RKO (cell line): ENCODE measurements around the gene CD151.

Source experiments
- DNase-seq: peaks from one replicate; pipeline ENCODE4 v3.0.0-alpha.2; 2016; ENCODE audit warnings: low spot score

Gene CD151

DNA sequence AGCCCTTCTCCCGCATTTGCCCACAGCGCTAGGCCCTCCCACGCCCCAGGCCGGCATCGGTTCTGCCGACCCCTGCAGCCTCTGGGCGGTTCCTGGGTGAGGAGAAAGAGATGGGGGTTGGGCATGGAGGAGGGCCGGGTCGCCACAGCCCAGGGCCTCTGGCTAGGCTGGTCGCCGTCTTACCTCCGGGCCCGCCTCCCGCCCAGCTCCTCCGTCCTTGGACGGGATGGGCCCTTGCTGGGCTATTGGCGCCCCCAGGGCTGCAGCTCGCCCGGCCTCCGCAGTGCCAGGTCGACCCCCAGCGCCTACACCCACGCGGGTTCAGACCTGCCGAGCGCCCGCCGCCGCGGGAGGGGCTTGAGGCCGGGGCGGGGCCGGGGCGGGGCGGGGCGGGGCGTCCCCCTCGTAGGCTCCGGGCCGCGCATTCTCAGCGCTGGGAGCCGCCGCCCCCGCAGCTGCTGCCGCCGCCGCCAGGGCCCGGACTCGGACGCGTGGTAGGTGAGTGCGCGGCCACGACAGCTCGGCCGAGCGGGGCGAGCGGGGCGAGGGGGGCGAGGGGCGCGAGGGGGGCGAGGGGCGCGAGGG lies at the start of gene CD151:
CD151 (plus strand) TSS at position 424 of the 585 bp plus-strand sequence. CDS start 3,118 bp downstream, outside the sequence.
- peak; percentile 73 for DNase-seq

DNA sequence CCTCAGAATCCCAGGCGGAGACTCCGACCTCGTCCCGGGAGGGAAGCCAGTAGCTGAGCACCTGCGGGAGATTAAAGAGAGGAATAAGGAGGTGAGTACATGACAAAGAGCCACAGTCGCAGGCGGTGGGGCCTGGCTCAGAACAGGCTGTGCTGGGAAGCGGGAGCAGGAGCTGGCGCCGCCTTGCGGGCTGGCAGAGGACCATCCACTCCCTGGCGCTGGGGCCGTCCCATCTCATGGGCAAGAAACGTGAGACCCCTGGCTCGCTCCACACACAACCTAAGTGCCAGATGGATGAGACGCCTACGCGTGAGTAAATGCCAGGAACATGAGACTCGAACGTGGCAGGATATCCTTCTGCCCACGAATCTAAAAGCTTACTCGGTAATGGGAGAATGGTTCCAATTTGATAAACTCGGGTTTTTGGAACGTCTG lies 49.2 kb upstream of the CD151 start:
- DNase-seq, result peak; percentile 85

GRCh38 chr11:786235-787083 lies 46.3 kb upstream of the CD151 start:
- no peak for DNase-seq

- no peak for DNase-seq
Measured at GRCh38 chr11:787084-787675, 45.6 kb upstream of the CD151 start.

DNA sequence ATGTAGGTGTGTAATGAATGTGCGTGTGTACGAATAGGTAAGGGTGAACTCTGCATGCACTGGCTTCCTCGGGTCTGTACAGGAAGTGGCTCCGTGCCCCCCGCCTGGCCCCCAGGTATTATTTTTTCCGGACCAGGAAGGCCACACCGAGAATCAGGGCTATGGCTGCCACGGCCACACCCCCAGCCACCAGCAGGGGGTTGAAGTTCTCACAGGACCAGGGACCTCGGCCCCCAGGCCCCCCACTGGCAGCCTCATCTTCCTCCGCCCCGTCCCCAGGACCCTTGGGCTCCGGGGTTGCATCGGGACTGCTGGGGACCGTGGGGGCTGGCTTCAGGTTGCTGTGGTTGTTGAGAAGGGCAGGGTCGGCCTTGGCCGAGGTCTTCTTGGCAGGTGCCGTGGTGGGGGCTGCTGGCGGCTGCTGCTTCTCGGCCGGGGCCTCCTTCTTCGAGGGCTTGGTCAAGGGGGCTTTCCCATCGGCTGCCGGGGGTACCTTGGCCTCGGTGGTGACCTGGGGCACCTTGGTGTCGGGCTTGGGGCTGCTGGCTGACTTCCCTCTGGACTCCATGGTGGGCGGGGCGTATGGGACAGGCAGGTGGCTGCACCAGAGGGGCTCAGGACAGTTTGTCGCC lies 44.6 kb upstream of the CD151 start:
- no peak for DNase-seq

GRCh38 chr11:788953-789940 lies 43.5 kb upstream of the CD151 start:
- DNase-seq, result no peak

- DNase-seq, result no peak
Measured at GRCh38 chr11:789943-790342, 42.8 kb upstream of the CD151 start, which contains the start of gene CEND1. CEND1 (minus strand) TSS chr11:790090; CDS start chr11:788576, 1,514 bp downstream.

DNA sequence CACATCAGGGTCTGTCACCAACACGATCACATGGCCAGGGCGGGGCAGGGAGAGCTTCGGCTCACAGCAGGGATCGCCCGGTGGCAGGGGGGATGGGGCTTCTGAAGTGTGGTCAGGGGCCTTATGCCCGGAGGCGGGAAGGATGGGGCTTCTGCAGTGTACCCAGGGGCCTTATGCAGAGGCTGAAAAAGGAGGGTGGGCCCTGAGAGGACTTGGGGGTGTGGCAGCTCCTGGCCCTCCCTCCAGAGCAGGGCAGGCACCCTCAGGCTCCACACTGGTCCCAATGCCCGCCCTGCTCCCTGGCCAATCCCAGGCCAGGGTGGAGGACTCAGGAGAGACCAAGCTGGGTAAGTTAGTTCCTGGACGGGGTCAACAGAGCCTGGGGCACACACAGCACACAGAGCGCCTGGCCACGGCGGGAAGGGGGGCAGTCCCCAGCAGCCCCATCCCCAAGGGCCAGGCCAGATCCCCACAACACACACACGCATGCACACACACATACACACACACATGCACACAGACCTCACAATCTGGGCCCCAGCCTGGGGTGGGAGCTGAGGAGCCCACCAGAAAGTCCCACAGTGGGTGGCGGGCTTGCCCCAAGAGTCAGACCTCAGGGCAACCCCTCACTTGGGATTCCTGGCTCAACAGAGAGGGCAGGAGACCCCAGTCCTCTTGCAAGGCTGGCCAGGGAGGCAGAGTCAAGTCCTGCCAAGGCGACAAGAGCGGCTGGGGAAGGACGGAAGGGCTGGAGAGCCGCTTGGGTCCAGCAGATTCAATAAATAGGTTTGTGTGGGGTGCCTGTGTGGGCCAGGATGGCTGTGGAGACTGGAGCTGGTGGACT lies 41.8 kb upstream of the CD151 start:
- DNase-seq, result no peak

GRCh38 chr11:791658-792534 lies 40.9 kb upstream of the CD151 start:
- no peak for DNase-seq

- no peak for DNase-seq
Measured at GRCh38 chr11:792535-792821, 40.3 kb upstream of the CD151 start.

DNA sequence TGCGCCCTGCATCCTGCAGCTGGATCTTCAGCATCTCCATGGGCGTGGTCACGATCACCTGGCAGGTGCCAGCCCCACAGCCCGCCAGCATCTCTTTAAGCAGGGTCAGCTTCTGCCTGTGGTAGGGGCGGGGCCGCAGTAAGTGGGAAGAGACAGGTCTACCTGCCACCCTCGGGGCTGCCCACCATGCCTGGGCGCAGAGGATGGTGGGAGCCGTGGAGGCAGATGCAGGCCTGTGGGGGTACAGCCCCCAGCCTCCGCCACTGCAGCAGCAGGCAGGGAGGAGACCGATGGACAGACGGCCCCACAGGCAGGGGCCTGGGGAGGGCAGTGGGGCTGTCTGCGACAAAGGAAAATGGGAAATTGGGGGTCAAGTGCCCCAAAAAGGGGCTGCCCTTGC lies 39.9 kb upstream of the CD151 start:
- DNase-seq, result no peak

DNA sequence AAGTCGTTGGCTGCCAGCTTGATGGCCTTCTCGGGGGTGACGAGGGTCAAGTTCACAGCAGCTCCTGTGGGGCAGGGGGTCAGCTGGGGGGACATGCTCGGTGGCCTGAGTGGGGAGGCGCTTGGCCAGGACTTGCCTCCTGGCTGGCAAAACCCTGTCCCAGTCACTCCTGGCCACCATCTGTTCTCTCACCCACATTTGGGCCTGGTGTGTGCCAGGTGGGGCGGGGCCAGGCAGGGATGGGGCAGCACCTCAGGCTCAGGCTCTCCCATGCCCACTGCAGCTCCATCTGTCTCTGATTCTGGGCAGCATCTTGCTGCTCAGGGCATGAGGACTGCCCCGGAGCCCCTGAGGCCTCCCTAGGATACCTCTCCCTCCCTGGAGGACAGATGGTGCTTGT lies 39.2 kb upstream of the CD151 start:
- no peak for DNase-seq

- DNase-seq, result no peak
Measured at GRCh38 chr11:794013-794765, 38.6 kb upstream of the CD151 start.

GRCh38 chr11:794766-795633 lies 37.8 kb upstream of the CD151 start:
- peak; percentile 38 for DNase-seq

GRCh38 chr11:795634-796564 lies 36.9 kb upstream of the CD151 start:
- peak; percentile 95 for DNase-seq

DNA sequence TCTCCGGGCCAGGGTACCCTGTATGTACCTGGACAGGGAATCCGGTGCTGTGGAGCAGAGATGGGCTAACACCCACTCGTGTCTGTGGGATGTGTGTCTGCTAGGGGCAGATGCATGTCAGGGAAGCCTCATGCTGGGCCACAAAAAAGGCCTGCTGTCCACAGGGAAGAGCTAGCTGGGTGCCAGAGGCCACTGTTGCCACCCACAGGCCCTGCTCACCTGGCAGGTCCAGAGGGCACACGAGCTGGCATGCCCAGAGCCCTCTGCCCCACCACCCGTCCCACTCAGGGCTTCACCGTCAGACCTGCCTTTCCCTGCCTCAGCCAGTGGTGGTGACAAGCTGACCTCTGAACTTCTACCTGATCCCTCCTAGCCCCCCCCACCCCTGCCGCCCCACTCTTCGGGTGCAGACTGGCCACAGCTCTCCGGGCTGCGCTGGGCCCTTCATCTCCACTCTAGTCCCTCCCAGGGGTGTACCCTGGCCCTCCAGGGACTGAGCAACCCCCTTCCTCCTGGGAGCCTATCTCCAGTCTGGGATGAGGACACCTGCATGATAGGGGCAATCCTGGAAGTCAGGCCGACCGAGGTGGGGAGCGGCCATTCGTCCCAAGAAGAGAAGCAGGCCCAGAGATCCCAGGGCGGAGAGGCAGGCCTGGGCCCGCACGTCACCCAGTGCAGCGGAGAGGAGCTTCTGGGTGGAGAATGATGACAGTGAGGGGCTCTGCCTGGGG lies 36.0 kb upstream of the CD151 start:
- peak; percentile 29 for DNase-seq
